Measurements from ENCODE around the gene RPL36A.

RPL36A gene

DNA sequence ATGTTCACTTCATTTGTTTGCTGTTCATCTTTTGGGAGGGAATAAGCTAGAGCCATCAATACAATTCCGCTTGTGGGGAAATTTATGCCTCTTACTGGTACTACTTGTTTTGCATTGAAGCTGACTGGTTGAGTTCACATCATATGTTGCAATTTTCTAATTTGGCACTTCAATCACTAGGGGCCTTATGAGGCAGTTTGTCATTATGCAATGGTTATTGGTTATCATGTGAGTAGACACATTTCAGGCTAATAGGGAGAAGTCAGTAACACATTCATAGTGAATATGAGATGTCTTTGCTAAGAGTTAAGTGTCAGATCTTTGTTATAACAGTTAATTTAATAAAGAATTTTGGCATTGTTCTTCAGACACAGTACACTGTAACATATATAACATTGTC lies 5.0 kb downstream of the RPL36A start:
- H3K4me3 ChIP-seq (ENCODE audit: low read length) = no peak overlapping the region
- H3K36me3 ChIP-seq (ENCODE audit: control insufficient read depth, insufficient read depth, low read length) = no peaks in the 10 kb centered on the region
- H3K9me3 ChIP-seq (ENCODE audit: control insufficient read depth, low read length) = no peaks in the 10 kb centered on the region
- no peaks in the 10 kb centered on the region for H3K27me3 ChIP-seq (ENCODE audit: control insufficient read depth, insufficient read depth, low read length)
- no peak overlapping the region for H3K9ac ChIP-seq (ENCODE audit: low read length)
- peaks cover 6% of the 10 kb centered on the region for H3K4me1 ChIP-seq (ENCODE audit: control insufficient read depth, insufficient read depth, low read length)

DNA sequence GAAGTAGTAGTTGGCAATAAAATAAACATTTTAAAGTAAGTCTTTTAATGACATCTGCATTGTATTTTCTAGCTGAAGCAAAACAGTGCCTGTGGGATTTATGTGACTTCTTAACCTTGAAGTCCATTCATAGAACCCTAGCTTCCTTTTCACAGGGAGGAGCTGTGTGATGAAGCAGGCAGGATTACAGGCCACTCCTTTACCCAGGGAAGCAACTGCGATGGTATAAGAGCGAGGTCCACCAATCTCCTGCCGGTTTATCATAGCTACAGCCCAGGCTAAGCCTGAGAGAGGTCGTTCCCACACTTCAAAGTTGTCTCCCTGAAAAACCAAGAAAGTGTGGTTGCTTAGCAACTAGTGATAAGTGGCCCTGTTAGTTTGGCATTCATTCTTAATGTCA lies 7.0 kb downstream of the RPL36A start:
- Histone ChIP-seq H3K36me3 (ENCODE audit: control insufficient read depth, insufficient read depth, low read length) (no peaks in the 10 kb centered on the region), H3K9me3 (ENCODE audit: control insufficient read depth, low read length) (no peaks in the 10 kb centered on the region), H3K27me3 (ENCODE audit: control insufficient read depth, insufficient read depth, low read length) (no peaks in the 10 kb centered on the region), H3K4me3 (ENCODE audit: low read length) (no peak overlapping the region), H3K4me1 (ENCODE audit: control insufficient read depth, insufficient read depth, low read length) (no peaks in the 10 kb centered on the region), H3K9ac (ENCODE audit: low read length) (no peak overlapping the region)

DNA sequence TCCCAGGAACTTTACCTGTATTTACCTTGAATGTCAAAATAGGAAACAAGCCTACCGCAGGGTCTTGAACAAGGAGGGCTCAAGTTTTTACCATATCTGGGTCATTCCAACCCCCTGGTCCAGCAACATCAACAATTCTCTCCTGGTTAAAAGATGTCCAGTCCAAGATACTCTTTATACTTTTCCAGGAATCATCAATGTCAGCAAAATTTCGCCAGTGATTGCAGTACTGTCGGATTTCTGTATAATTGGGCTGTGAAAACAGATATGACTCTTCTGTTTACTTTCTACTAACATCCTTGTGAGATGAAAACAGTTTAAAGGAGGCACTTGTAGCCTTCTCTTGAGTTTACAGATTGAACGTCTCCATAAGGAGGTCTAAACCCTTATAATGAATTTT lies 7.9 kb downstream of the RPL36A start:
- Histone ChIP-seq H3K27me3 (ENCODE audit: control insufficient read depth, insufficient read depth, low read length) (no peaks in the 10 kb centered on the region), H3K9ac (ENCODE audit: low read length) (no peak overlapping the region), H3K9me3 (ENCODE audit: control insufficient read depth, low read length) (no peaks in the 10 kb centered on the region), H3K4me1 (ENCODE audit: control insufficient read depth, insufficient read depth, low read length) (no peaks in the 10 kb centered on the region), H3K36me3 (ENCODE audit: control insufficient read depth, insufficient read depth, low read length) (no peaks in the 10 kb centered on the region), H3K4me3 (ENCODE audit: low read length) (no peak overlapping the region)

DNA sequence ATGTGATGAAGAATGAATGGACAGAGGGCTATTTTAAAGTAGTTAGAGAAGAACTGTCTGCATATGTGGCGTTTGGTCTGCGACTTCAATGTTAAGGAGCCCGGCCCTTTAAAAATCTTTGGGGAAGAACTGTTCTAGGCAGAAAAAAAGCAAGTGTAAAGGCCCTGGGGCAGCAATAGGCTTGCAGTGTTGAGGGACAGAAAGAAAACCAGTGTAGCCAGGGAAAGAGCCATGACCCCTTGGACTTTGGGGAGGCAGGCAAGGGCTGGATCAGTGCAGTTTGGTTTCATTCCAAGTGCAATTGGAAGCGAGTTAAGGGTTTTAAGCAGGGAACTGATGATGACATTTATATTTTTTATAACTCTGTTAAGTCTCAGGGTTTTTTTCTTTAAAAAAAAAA lies 9.0 kb downstream of the RPL36A start:
- Histone ChIP-seq H3K4me3 (ENCODE audit: low read length) (no peak overlapping the region), H3K4me1 (ENCODE audit: control insufficient read depth, insufficient read depth, low read length) (no peaks in the 10 kb centered on the region), H3K9ac (ENCODE audit: low read length) (no peak overlapping the region), H3K9me3 (ENCODE audit: control insufficient read depth, low read length) (no peaks in the 10 kb centered on the region), H3K27me3 (ENCODE audit: control insufficient read depth, insufficient read depth, low read length) (no peaks in the 10 kb centered on the region), H3K36me3 (ENCODE audit: control insufficient read depth, insufficient read depth, low read length) (no peaks in the 10 kb centered on the region)

DNA sequence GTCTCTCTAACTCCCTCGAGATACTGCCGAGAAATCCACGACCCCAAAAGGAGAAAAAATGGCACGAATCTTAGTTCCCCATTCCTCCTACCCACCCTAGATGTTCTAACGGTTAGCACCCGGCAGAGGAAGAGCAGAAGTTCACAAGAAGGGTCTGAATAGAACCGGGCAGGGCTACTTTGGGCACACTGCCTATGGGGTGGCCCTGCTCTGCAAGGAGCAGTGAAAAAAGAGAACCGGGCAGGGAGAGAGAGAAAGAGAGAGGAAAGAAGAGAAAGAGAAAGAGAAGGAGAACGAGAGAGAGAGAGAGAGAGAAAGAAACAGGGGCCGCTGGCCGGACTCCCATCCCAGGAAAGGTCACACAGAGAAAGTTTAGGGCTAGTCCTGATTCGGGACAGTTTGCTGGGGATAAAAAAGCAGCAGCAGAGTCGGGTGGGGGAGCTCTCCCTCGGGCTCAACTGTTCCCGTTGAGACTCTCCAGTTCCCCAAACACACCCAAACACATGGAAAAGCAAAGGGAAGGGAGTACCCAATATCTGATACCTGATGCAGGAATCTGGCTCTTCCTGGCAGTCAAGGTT lies 16.4 kb downstream of the RPL36A start:
- Histone ChIP-seq H3K36me3 (ENCODE audit: control insufficient read depth, insufficient read depth, low read length) (no peaks in the 10 kb centered on the region), H3K4me1 (ENCODE audit: control insufficient read depth, insufficient read depth, low read length) (peaks cover 3% of the 10 kb centered on the region), H3K9ac (ENCODE audit: low read length) (peak overlapping the region; percentile 82), H3K9me3 (ENCODE audit: control insufficient read depth, low read length) (no peaks in the 10 kb centered on the region), H3K27me3 (ENCODE audit: control insufficient read depth, insufficient read depth, low read length) (no peaks in the 10 kb centered on the region), H3K4me3 (ENCODE audit: low read length) (peak overlapping the region; percentile 80)

DNA sequence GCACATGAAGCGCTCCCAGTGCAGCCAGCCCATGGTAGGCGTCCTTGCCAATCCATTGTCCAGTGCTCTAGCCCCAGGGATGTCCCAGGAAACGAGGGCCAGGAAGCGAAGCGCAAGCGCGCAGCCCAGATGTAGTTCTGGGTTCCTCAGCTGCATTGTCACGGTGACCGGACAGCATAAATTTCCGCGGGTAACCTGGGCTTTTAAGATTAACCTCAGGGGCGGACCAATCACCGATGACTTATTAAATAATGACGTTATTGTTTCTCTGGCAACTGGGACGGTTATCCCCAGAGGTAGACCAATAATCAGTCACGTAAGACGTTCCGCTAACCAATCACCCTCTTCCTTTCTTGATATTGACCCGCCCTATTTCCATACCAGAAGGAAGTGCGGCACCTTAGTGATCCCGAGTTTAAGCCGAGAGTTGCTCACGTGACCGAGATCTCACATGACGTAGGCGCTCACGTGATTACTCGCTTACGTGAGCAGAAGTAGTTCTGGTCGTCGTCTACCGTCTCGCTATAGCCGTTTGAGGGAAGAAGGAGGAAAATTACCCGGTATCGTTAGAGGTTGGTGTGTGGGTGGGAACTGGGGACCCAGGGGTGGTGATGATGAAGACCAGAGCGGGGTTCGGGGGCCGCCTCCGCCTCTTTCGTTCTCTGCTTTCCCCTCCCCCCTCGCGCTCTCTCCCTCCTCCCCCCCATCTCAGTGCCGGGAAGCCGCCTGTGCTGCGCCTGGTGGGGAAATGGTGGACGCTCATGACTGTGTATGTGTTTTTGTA lies 17.1 kb downstream of the RPL36A start, which contains the start of the genes GLA and HNRNPH2:
TSS of gene GLA (minus strand) at position 178 of the 784 bp plus-strand sequence. CDS start at position 156, 22 bp downstream.
TSS of gene HNRNPH2 (plus strand) at position 475 of the 784 bp plus-strand sequence. CDS start 3,767 bp downstream, outside the sequence.
- Histone ChIP-seq H3K4me3 (ENCODE audit: low read length) (peak within 1 kb of the TSS; percentile 80), H3K4me1 (ENCODE audit: control insufficient read depth, insufficient read depth, low read length) (peaks cover 3% of the 10 kb centered on the region), H3K9me3 (ENCODE audit: control insufficient read depth, low read length) (no peaks in the 10 kb centered on the region), H3K27me3 (ENCODE audit: control insufficient read depth, insufficient read depth, low read length) (no peaks in the 10 kb centered on the region), H3K9ac (ENCODE audit: low read length) (peak within 1 kb of the TSS; percentile 93), H3K36me3 (ENCODE audit: control insufficient read depth, insufficient read depth, low read length) (no peaks in the 10 kb centered on the region)

DNA sequence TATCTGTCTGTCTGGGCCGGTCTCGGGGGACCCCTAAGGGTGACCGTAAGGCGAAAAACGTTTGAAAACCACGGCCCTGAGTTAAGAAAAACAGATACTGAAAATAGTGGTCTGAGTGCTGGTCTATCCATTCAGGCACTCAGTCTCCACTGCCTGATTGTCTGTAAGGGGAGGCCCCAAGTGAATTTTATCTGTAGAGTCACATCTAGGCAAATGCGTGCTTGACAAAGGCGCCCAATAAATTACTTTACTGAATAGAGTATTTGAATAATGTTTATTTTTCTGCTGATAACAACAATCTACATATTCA lies 17.7 kb downstream of the RPL36A start:
- Histone ChIP-seq H3K27me3 (ENCODE audit: control insufficient read depth, insufficient read depth, low read length) (no peaks in the 10 kb centered on the region), H3K4me1 (ENCODE audit: control insufficient read depth, insufficient read depth, low read length) (peaks cover 3% of the 10 kb centered on the region), H3K9ac (ENCODE audit: low read length) (peak overlapping the region; percentile 93), H3K4me3 (ENCODE audit: low read length) (peak overlapping the region; percentile 80), H3K9me3 (ENCODE audit: control insufficient read depth, low read length) (no peaks in the 10 kb centered on the region), H3K36me3 (ENCODE audit: control insufficient read depth, insufficient read depth, low read length) (no peaks in the 10 kb centered on the region)

DNA sequence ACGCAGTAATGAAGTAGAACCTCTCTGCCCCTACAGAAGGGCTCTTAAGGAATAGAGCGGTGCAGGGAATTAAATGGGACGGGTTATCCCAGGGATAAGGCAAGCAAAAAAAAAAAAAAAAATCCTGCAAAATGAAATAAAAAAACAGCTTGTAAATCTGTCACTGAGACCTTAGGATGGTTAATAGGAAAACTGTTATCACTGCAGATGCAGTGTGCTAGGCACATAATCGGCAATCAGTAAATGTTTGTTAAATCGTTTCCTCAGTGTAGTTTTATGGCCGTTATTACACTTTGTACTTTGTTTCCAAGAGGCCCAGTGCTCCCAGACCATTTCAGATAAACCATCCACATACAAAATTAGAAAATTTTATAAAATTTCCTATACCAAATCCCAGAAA lies 18.2 kb downstream of the RPL36A start:
- Histone ChIP-seq H3K36me3 (ENCODE audit: control insufficient read depth, insufficient read depth, low read length) (no peaks in the 10 kb centered on the region), H3K27me3 (ENCODE audit: control insufficient read depth, insufficient read depth, low read length) (no peaks in the 10 kb centered on the region), H3K4me1 (ENCODE audit: control insufficient read depth, insufficient read depth, low read length) (peaks cover 3% of the 10 kb centered on the region), H3K9me3 (ENCODE audit: control insufficient read depth, low read length) (no peaks in the 10 kb centered on the region), H3K4me3 (ENCODE audit: low read length) (no peak overlapping the region), H3K9ac (ENCODE audit: low read length) (peak overlapping the region; percentile 93)

DNA sequence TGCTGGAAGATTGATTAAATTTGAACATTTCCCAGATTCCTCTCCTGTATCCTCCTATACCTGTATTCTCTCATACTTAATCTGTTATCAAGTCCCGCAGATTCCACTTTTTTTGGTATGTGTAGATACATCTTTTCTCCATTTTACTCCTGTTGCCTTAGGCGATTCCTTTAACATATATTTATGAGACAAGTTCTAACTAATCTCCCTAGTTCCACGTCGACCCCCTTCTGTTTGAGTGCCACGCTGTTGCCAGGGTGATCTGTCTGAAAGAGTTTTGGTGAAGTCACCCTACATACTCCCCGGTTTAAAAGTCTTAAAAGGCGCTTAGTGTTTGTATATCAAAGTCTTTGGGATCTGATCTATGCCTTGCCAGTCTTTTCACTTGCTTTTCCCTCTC lies 19.6 kb downstream of the RPL36A start:
- no peaks in the 10 kb centered on the region for H3K9me3 ChIP-seq (ENCODE audit: control insufficient read depth, low read length)
- H3K4me3 ChIP-seq (ENCODE audit: low read length) = no peak overlapping the region
- H3K36me3 ChIP-seq (ENCODE audit: control insufficient read depth, insufficient read depth, low read length) = no peaks in the 10 kb centered on the region
- no peak overlapping the region for H3K9ac ChIP-seq (ENCODE audit: low read length)
- peaks cover 3% of the 10 kb centered on the region for H3K4me1 ChIP-seq (ENCODE audit: control insufficient read depth, insufficient read depth, low read length)
- no peaks in the 10 kb centered on the region for H3K27me3 ChIP-seq (ENCODE audit: control insufficient read depth, insufficient read depth, low read length)

DNA sequence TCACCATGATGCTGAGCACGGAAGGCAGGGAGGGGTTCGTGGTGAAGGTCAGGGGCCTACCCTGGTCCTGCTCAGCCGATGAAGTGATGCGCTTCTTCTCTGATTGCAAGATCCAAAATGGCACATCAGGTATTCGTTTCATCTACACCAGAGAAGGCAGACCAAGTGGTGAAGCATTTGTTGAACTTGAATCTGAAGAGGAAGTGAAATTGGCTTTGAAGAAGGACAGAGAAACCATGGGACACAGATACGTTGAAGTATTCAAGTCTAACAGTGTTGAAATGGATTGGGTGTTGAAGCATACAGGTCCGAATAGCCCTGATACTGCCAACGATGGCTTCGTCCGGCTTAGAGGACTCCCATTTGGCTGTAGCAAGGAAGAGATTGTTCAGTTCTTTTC lies 21.2 kb downstream of the RPL36A start:
- Histone ChIP-seq H3K9ac (ENCODE audit: low read length) (no peak overlapping the region), H3K4me3 (ENCODE audit: low read length) (no peak overlapping the region), H3K27me3 (ENCODE audit: control insufficient read depth, insufficient read depth, low read length) (no peaks in the 10 kb centered on the region), H3K4me1 (ENCODE audit: control insufficient read depth, insufficient read depth, low read length) (peaks cover 7% of the 10 kb centered on the region), H3K9me3 (ENCODE audit: control insufficient read depth, low read length) (no peaks in the 10 kb centered on the region), H3K36me3 (ENCODE audit: control insufficient read depth, insufficient read depth, low read length) (no peaks in the 10 kb centered on the region)

DNA sequence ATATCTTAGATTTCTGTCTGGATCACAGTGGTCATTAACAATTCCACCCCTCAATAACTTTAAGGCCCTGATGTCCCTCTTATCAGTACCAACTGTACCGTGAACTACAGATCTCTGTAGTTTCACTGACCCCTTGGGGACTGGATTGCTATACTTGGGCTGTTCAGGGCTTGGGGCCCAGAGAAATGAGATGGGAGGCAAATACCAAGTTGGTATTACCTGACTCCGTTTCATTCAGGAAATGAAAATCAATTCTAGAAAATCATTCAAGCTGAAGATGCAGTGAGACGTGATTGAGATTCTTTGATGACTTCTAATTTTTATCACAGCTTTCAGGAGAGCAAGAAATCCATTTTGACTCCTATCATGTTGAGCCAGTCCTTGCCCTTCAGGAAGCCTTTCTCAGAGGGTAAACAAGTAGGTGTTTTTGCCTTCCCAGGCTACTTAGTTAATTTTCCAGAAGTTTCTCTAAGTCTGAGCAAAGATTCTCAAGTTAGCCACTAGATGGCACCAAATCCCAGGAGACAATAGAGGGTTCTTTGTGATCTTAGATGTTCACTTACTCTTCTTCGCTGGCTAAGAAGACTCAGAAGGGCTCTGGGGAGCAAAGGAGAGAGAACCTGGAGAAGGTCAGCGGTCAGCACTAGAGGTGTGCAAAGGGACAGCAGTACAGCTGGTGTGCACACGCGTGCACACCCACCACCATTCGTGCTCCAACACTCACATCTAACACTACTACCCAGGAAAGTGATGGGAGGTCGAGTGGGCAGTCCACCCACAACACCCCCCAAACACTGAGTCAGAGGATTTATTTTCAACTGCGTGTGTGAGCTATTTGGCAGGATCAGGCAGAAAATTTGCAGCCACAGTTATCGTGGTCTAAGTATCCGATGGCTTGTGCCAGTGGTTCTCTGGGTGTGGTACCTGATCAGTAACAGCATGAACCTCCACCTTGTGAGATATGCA lies 24.7 kb downstream of the RPL36A start:
- no peak overlapping the region for H3K4me3 ChIP-seq (ENCODE audit: low read length)
- H3K4me1 ChIP-seq (ENCODE audit: control insufficient read depth, insufficient read depth, low read length) = peaks cover 5% of the 10 kb centered on the region
- H3K27me3 ChIP-seq (ENCODE audit: control insufficient read depth, insufficient read depth, low read length) = no peaks in the 10 kb centered on the region
- no peaks in the 10 kb centered on the region for H3K36me3 ChIP-seq (ENCODE audit: control insufficient read depth, insufficient read depth, low read length)
- H3K9me3 ChIP-seq (ENCODE audit: control insufficient read depth, low read length) = no peaks in the 10 kb centered on the region
- no peak overlapping the region for H3K9ac ChIP-seq (ENCODE audit: low read length)

DNA sequence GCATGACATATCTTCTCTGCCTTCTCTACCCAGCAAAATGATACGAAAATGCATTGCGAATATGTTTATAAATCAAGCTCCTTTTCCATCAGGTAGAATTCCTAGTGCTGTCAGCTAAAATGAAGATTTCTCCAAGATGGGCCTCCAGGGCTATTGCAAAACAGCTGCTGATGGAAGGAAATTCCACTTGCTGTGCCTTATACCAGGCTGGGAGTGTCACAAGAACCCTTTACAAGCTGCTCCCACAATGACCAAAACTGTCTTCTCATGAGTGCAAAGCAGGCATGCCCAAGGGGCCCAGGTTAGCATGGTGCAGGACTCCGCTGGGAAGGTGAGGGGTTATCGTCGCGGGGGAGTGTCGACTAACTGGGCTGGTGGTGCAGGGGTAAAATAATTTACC lies 25.9 kb downstream of the RPL36A start:
- peaks cover 5% of the 10 kb centered on the region for H3K4me1 ChIP-seq (ENCODE audit: control insufficient read depth, insufficient read depth, low read length)

More for the DNA sequence above, 25.9 kb downstream of the RPL36A start:
- H3K9me3 ChIP-seq (ENCODE audit: control insufficient read depth, low read length) = no peaks in the 10 kb centered on the region
- H3K27me3 ChIP-seq (ENCODE audit: control insufficient read depth, insufficient read depth, low read length) = no peaks in the 10 kb centered on the region
- no peaks in the 10 kb centered on the region for H3K36me3 ChIP-seq (ENCODE audit: control insufficient read depth, insufficient read depth, low read length)
- no peak overlapping the region for H3K9ac ChIP-seq (ENCODE audit: low read length)
- no peak overlapping the region for H3K4me3 ChIP-seq (ENCODE audit: low read length)

Measured in mucosa of stomach (tissue), 1 donor.